HUES64 (cell line): ENCODE data around the gene RAB31.
A peak's percentile ranks its signal among the peaks of the same experiment; 100 is the strongest.

ENCODE experiments used
- H3K27ac ChIP-seq: 2 replicates; pipeline ENCODE4 v1.7.0; 2013; ENCODE audit warnings: low read depth, low read length, inconsistent platforms
- H3K27me3 ChIP-seq: 2 replicates; pipeline ENCODE4 v1.6.1; 2013; ENCODE audit warnings: mild to moderate bottlenecking, low read length; ENCODE audit not compliant: insufficient read depth
- H3K36me3 ChIP-seq: 2 replicates; pipeline ENCODE4 v1.6.1; 2013; ENCODE audit warnings: mild to moderate bottlenecking, low read length; ENCODE audit not compliant: insufficient read depth
- H3K4me1 ChIP-seq: 2 replicates; pipeline ENCODE4 v1.6.1; 2013; ENCODE audit warnings: mild to moderate bottlenecking, low read length, moderate library complexity; ENCODE audit not compliant: insufficient read depth
- H3K4me3 ChIP-seq: 2 replicates; pipeline ENCODE4 v1.5.1; 2013; ENCODE audit warnings: mild to moderate bottlenecking, low read length, moderate library complexity
- H3K9ac ChIP-seq: 2 replicates; pipeline ENCODE4 v1.6.1; 2013; ENCODE audit warnings: mild to moderate bottlenecking, low read depth, low read length
- H3K9me3 ChIP-seq: 2 replicates; pipeline ENCODE4 v1.6.1; 2013; ENCODE audit warnings: low read depth, low read length; ENCODE audit not compliant: insufficient read depth
- WGBS: fragments of 150-250, 120-280 bp; methylation state at CpG from one replicate; pipeline ENCODE4 v1.1.7; 2013; ENCODE audit warnings: missing lambda C conversion rate; 5-methylcytosine and 5-hydroxymethylcytosine counted together

Gene RAB31

GRCh38 chr18:9870431-9871008 is 162.4 kb downstream of the RAB31 start:
- 29% methylated on average over 4 of the region's 4 CpGs for WGBS
- Histone ChIP-seq H3K27ac (no peak overlapping the region), H3K9ac (no peak overlapping the region)

GRCh38 chr18:9871244-9871746 is 163.2 kb downstream of the RAB31 start:
- Histone ChIP-seq H3K4me1 (peaks cover 25% of the 10 kb centered on the region), H3K36me3 (no peaks in the 10 kb centered on the region), H3K27ac (no peak overlapping the region), H3K9ac (no peak overlapping the region), H3K27me3 (no peaks in the 10 kb centered on the region), H3K4me3 (no peak overlapping the region), H3K9me3 (peaks cover 1% of the 10 kb centered on the region; the same call in 1 of the 2 replicates)
- WGBS, result 91% methylated on average over 6 of the region's 6 CpGs

More at GRCh38 chr18:9870431-9871008, 162.4 kb downstream of the RAB31 start:
- Histone ChIP-seq H3K4me3 (no peak overlapping the region), H3K36me3 (no peaks in the 10 kb centered on the region), H3K27me3 (no peaks in the 10 kb centered on the region), H3K4me1 (peaks cover 25% of the 10 kb centered on the region), H3K9me3 (peaks cover 9% of the 10 kb centered on the region)

DNA sequence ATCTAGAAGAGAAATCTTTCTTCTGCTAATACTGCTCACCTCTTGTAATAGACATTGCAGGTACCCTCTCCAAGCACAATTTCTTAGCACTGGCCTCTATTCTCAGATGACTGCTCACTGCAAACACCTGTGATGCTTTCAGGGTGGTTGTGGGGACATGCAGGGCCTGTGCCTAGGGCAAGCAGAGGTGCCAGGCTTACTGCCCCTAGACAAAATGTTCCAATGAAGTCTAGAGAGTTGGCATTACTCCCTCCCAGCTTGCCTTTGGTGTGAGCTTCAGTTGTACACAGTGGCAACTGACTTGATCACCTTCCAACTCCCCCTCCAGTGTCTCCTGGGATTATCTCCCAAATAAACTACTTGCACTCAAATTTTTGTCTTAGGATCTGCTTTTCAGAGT is 164.7 kb downstream of the RAB31 start:
- Histone ChIP-seq H3K4me3 (no peak overlapping the region), H3K36me3 (no peaks in the 10 kb centered on the region), H3K27me3 (no peaks in the 10 kb centered on the region), H3K9ac (no peak overlapping the region), H3K27ac (no peak overlapping the region), H3K4me1 (peaks cover 35% of the 10 kb centered on the region), H3K9me3 (no peaks in the 10 kb centered on the region)

GRCh38 chr18:9874728-9875127 is 166.6 kb downstream of the RAB31 start:
- peaks cover 25% of the 10 kb centered on the region for H3K4me1 ChIP-seq
- H3K9me3 ChIP-seq, result no peaks in the 10 kb centered on the region
- H3K9ac ChIP-seq, result no peak overlapping the region
- no peak overlapping the region for H3K27ac ChIP-seq
- H3K4me3 ChIP-seq, result no peak overlapping the region
- WGBS, result 100% methylated on average over 1 of the region's 1 CpG
- H3K27me3 ChIP-seq, result no peaks in the 10 kb centered on the region
- H3K36me3 ChIP-seq, result no peaks in the 10 kb centered on the region

DNA sequence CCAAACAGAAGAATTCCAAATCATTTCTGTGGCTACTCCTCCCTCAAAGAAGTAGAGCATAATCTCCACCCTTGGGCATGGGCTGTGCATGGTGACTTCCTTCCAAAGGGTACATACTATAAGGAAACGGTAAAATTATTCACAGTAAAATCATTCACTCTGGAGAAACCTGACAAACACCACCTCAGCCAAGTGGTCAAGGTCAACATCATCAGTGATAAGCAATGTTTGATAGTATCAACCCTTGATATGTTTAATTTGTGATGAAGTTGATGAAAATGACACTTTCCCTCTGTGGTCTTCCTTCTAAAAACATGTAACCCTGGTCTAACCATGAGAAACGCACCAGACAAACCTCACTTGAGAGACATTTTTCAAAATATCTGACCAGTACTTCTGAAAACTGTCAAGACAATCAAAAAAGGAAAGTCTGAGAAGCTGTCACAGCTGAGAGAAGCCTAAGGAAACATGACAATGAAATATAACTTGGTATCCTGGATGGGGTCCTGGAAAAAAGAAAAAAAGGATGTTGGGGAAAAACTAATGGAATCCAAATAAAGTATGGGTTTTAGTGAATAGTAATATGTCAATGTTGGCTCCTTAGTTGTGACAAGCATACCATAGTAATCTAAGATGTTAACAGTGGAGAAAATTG is 168.2 kb downstream of the RAB31 start:
- no peak overlapping the region for H3K4me3 ChIP-seq
- H3K27ac ChIP-seq, result no peak overlapping the region
- H3K9me3 ChIP-seq, result no peaks in the 10 kb centered on the region
- 93% methylated on average over 2 of the region's 2 CpGs for WGBS
- H3K36me3 ChIP-seq, result no peaks in the 10 kb centered on the region
- H3K9ac ChIP-seq, result no peak overlapping the region
- H3K27me3 ChIP-seq, result no peaks in the 10 kb centered on the region
- H3K4me1 ChIP-seq, result peaks cover 10% of the 10 kb centered on the region; the same call in 1 of the 2 replicates

- H3K4me3 ChIP-seq, result no peak overlapping the region
- peak overlapping the region; percentile 8; the same call in 1 of the 2 replicates for H3K27ac ChIP-seq
- H3K9ac ChIP-seq, result no peak overlapping the region
- no peaks in the 10 kb centered on the region for H3K9me3 ChIP-seq
- H3K4me1 ChIP-seq, result peaks cover 10% of the 10 kb centered on the region; the same call in 1 of the 2 replicates
- no peaks in the 10 kb centered on the region for H3K27me3 ChIP-seq
- WGBS, result 67% methylated on average over 9 of the region's 9 CpGs
- H3K36me3 ChIP-seq, result no peaks in the 10 kb centered on the region
Measured at GRCh38 chr18:9876867-9877654, 169.0 kb downstream of the RAB31 start.

DNA sequence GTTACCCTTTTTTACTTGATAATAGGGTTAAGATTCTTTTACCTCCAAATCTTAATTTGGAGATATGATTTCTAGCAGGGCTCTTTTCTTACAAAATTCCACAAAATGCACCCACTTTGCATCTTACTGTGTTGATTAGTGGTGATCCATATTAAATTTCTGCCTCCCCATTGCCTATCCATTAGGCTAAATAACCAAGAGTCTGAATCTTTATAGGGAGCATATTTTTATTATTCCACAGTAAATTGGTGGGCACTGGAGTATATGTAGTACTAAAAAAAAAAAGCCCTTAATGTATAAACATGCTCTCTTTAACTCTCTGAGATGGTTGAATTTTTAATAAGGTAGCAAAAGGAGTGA is 169.5 kb downstream of the RAB31 start:
- no peaks in the 10 kb centered on the region for H3K27me3 ChIP-seq
- H3K9me3 ChIP-seq, result no peaks in the 10 kb centered on the region
- no peak overlapping the region for H3K9ac ChIP-seq
- H3K27ac ChIP-seq, result peak overlapping the region; percentile 8; the same call in 1 of the 2 replicates
- peaks cover 10% of the 10 kb centered on the region; the same call in 1 of the 2 replicates for H3K4me1 ChIP-seq
- no peak overlapping the region for H3K4me3 ChIP-seq
- no peaks in the 10 kb centered on the region for H3K36me3 ChIP-seq

DNA sequence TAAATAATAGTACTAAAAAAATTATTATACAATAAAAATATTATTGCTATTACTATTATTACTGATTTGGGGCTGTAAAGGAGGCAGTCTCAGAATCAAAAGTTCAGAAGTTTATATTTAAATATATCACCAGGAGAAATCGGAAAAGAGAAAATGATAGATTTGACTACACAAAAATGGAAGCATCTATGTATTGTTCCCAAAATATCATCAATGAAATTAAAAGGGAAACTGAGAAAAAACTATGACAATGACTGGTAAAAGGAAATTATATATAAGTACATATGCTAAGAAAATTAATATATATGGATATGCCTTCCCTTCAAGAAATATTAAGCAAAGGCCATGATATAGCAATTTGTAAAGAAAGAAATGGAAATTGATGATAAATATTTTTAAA is 170.0 kb downstream of the RAB31 start:
- Histone ChIP-seq H3K9me3 (no peaks in the 10 kb centered on the region), H3K4me1 (peaks cover 10% of the 10 kb centered on the region; the same call in 1 of the 2 replicates), H3K27me3 (no peaks in the 10 kb centered on the region), H3K36me3 (no peaks in the 10 kb centered on the region), H3K4me3 (no peak overlapping the region), H3K9ac (no peak overlapping the region), H3K27ac (no peak overlapping the region)
- WGBS, result no CpG with 5 or more reads among the region's 1 CpG

- Histone ChIP-seq H3K4me3 (no peak overlapping the region), H3K27me3 (no peaks in the 10 kb centered on the region), H3K27ac (no peak overlapping the region), H3K4me1 (peaks cover 10% of the 10 kb centered on the region; the same call in 1 of the 2 replicates), H3K9ac (no peak overlapping the region), H3K9me3 (no peaks in the 10 kb centered on the region), H3K36me3 (no peaks in the 10 kb centered on the region)
- WGBS, result 93% methylated on average over 5 of the region's 6 CpGs
Measured at GRCh38 chr18:9878783-9879242, 170.7 kb downstream of the RAB31 start.

- no peaks in the 10 kb centered on the region for H3K36me3 ChIP-seq
- H3K4me1 ChIP-seq, result no peaks in the 10 kb centered on the region
- H3K9me3 ChIP-seq, result no peaks in the 10 kb centered on the region
- H3K27me3 ChIP-seq, result no peaks in the 10 kb centered on the region
- WGBS, result 96% methylated on average over 6 of the region's 6 CpGs
- H3K27ac ChIP-seq, result no peak overlapping the region
- no peak overlapping the region for H3K9ac ChIP-seq
- H3K4me3 ChIP-seq, result no peak overlapping the region
Measured at GRCh38 chr18:9884090-9884489, 176.0 kb downstream of the RAB31 start.

DNA sequence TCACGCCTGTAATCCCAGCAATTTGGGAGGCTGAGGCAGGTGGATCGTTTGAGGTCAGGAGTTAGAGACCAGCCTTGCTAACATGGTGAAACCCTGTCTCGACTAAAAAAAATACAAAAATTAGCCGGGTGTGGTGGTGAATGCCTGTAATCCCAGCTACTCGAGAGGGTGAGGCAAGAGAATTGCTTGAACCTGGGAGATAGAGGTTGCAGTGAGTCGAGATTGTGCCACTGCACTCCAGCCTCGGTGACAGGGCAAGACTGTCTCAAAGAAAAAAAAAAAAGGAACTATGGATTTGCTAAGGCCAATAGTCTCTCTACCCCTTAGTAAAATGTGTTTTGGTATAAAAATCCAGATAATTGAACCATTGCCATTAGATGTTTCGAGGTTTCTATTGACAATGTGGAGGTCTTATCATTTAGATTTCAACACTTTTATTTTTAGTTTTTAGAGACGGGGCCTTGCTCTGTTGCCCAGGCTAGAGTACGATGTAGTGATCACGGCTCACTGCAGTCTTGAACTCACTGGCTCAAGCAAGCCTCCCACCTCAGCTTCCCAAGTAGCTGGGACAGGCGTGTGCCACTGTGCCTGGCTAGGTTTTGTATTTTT is 176.5 kb downstream of the RAB31 start:
- WGBS, result 95% methylated on average over 10 of the region's 12 CpGs
- no peak overlapping the region for H3K9ac ChIP-seq
- no peaks in the 10 kb centered on the region for H3K9me3 ChIP-seq
- no peaks in the 10 kb centered on the region for H3K36me3 ChIP-seq
- no peaks in the 10 kb centered on the region for H3K4me1 ChIP-seq
- no peak overlapping the region for H3K27ac ChIP-seq
- H3K4me3 ChIP-seq, result no peak overlapping the region
- no peaks in the 10 kb centered on the region for H3K27me3 ChIP-seq
